GM10266 (cell line): ENCODE results near the gene ANKRD23.

Experiments used
- DNase-seq: peaks from one replicate; pipeline ENCODE4 v3.0.0; 2012; ENCODE audit errors: extremely low spot score
- CTCF ChIP-seq: IDR thresholded peaks from 2 replicates; pipeline ENCODE4 v1.5.1; 2012; ENCODE audit warnings: mild to moderate bottlenecking, low read depth; ENCODE audit not compliant: control insufficient read depth, insufficient read depth; ENCODE audit errors: missing control alignments

Gene ANKRD23

GRCh38 chr2:96857667-96858372 is 14.0 kb upstream of the ANKRD23 start, which contains the start of gene ANKRD39:
Gene ANKRD39 (minus strand): TSS chr2:96858016. CDS start chr2:96857987, 29 bp downstream.
- DNase-seq: peak; percentile 100
- peak; percentile 96 for TF ChIP-seq CTCF

GRCh38 chr2:96856776-96857666 is 13.2 kb upstream of the ANKRD23 start:
- DNase-seq: no peak

GRCh38 chr2:96853321-96853720 is 9.5 kb upstream of the ANKRD23 start:
- TF ChIP-seq CTCF: no peak
- DNase-seq: no peak

More at GRCh38 chr2:96856776-96857666, 13.2 kb upstream of the ANKRD23 start:
- no peak for TF ChIP-seq CTCF

GRCh38 chr2:96852667-96853066 is 8.8 kb upstream of the ANKRD23 start:
- no peak for TF ChIP-seq CTCF
- DNase-seq: no peak

GRCh38 chr2:96848264-96848663 is 4.4 kb upstream of the ANKRD23 start:
- no peak for TF ChIP-seq CTCF

GRCh38 chr2:96847586-96847985 is 3.8 kb upstream of the ANKRD23 start:
- no peak for DNase-seq
- no peak for TF ChIP-seq CTCF

More at GRCh38 chr2:96848264-96848663, 4.4 kb upstream of the ANKRD23 start:
- no peak for DNase-seq

GRCh38 chr2:96846825-96847224 is 3.0 kb upstream of the ANKRD23 start:
- DNase-seq: no peak
- no peak for TF ChIP-seq CTCF
